OCI-LY1 (cell line): ENCODE measurements around the gene SFXN4.

ENCODE experiments used
- CTCF ChIP-seq: fragments of 200-600 bp; sonication (generic), shearing (Covaris generic); IDR thresholded peaks from 2 replicates; pipeline ENCODE4 v1.5.1; 2017; ENCODE audit warnings: mild to moderate bottlenecking, antibody characterized with exemption, low read length, moderate library complexity, mixed read lengths
- EZH2 ChIP-seq: fragments of 200-600 bp; sonication (generic), shearing (Covaris generic); IDR thresholded peaks from 2 replicates; pipeline ENCODE4 v1.8.0; 2017; ENCODE audit warnings: borderline replicate concordance, mixed run types, mild to moderate bottlenecking, antibody characterized with exemption, low read length, moderate library complexity, mixed read lengths

GRCh38 chr10:119211625-119212441 is 46.3 kb upstream of the SFXN4 start:
- TF ChIP-seq CTCF (no peak), EZH2 (no peak)
